ENCODE data around the gene BMP4.

DNA sequence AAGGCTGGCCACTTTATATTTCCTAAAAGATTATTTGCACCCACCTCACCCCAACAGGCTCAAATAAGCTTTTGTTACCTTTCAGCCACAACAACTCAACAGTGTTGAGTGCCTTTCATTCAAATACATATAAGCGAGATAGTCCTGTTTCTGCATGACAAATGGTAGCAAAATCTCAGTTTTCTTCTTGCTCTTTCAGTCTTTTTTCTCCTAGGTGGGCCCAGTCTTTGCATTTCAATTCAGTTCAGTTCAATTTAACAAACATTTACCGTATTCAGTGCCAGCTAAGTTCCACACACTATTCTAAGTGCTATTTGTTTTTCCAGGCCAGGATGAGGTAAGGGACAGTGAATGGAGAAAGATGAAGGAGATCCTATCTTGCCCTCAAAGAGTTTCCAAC lies 25.9 kb upstream of the BMP4 start:
- TF ChIP-seq POLR2AphosphoS5 (IDR thresholded peaks at IDR 0.05; ENCODE audit: low read depth, low read length) (no peak), POLR2A (IDR thresholded peaks at IDR 0.05; ENCODE audit: low read depth, low read length) (no peak), TAF1 (IDR thresholded peaks at IDR 0.05; ENCODE audit: borderline replicate concordance, low read depth, low read length) (no peak)

Measured in GM12892 (cell line).